Panc1 (cell line): ENCODE measurements around the gene SLC10A3.

Experiments used
- TF ChIP-seq, protein P1 (sequence below): fragments of 450-650 bp; IDR thresholded peaks from 2 replicates; pipeline ENCODE4 v1.5.1; 2017; ENCODE audit warnings: mild to moderate bottlenecking
- TF ChIP-seq, protein P2 (sequence below), 2 experiments: IDR thresholded peaks; 2 replicates each; pipeline ENCODE4 v1.6.1; 2011 to 2012; ENCODE audit warnings: low read depth in 2 of 2, control low read depth in 1 of 2, low read length in 1 of 2, mild to moderate bottlenecking in 1 of 2, moderate library complexity in 1 of 2; ENCODE audit not compliant: insufficient read depth in 1 of 2

DNA sequence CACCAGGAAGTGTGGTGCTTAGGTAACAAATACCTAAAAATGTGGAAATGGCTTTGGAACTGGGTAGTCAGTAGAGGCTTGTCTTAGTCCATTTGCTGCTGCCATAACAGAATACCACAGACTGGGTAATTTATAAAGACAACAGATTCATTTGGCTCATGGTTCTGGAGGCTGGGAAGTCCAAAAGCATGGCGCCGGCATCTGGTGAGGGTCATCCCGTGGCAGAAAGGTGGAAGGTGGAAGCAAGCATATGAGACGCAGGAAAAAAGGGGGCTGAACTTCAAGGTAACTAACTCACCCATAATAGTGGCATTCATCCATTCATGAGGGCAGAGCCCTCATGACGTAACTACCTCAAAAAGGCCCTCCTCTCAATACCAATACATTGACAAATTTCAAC is 19.0 kb upstream of the SLC10A3 start:
- TF ChIP-seq, protein P1, sequence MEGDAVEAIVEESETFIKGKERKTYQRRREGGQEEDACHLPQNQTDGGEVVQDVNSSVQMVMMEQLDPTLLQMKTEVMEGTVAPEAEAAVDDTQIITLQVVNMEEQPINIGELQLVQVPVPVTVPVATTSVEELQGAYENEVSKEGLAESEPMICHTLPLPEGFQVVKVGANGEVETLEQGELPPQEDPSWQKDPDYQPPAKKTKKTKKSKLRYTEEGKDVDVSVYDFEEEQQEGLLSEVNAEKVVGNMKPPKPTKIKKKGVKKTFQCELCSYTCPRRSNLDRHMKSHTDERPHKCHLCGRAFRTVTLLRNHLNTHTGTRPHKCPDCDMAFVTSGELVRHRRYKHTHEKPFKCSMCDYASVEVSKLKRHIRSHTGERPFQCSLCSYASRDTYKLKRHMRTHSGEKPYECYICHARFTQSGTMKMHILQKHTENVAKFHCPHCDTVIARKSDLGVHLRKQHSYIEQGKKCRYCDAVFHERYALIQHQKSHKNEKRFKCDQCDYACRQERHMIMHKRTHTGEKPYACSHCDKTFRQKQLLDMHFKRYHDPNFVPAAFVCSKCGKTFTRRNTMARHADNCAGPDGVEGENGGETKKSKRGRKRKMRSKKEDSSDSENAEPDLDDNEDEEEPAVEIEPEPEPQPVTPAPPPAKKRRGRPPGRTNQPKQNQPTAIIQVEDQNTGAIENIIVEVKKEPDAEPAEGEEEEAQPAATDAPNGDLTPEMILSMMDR, result no peak
- TF ChIP-seq, protein P2, sequence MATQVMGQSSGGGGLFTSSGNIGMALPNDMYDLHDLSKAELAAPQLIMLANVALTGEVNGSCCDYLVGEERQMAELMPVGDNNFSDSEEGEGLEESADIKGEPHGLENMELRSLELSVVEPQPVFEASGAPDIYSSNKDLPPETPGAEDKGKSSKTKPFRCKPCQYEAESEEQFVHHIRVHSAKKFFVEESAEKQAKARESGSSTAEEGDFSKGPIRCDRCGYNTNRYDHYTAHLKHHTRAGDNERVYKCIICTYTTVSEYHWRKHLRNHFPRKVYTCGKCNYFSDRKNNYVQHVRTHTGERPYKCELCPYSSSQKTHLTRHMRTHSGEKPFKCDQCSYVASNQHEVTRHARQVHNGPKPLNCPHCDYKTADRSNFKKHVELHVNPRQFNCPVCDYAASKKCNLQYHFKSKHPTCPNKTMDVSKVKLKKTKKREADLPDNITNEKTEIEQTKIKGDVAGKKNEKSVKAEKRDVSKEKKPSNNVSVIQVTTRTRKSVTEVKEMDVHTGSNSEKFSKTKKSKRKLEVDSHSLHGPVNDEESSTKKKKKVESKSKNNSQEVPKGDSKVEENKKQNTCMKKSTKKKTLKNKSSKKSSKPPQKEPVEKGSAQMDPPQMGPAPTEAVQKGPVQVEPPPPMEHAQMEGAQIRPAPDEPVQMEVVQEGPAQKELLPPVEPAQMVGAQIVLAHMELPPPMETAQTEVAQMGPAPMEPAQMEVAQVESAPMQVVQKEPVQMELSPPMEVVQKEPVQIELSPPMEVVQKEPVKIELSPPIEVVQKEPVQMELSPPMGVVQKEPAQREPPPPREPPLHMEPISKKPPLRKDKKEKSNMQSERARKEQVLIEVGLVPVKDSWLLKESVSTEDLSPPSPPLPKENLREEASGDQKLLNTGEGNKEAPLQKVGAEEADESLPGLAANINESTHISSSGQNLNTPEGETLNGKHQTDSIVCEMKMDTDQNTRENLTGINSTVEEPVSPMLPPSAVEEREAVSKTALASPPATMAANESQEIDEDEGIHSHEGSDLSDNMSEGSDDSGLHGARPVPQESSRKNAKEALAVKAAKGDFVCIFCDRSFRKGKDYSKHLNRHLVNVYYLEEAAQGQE (IDR thresholded peaks at IDR 0.05; ENCODE audit: insufficient read depth in 1 of 2, low read depth in 2 of 2, low read length in 1 of 2), result no peak
